ENCODE measurements around the gene LYZL6. TPM values are rescaled to one million over a fixed set of nuclear protein-coding genes. Genes with fewer than 3 reads are reported as not detected.

Gene LYZL6
- total and polyA plus RNA-seq, 2 of the 8 experiments (the other 6 are each of a cell fraction or from before 2014, with no cell fraction given) = not detected

DNA sequence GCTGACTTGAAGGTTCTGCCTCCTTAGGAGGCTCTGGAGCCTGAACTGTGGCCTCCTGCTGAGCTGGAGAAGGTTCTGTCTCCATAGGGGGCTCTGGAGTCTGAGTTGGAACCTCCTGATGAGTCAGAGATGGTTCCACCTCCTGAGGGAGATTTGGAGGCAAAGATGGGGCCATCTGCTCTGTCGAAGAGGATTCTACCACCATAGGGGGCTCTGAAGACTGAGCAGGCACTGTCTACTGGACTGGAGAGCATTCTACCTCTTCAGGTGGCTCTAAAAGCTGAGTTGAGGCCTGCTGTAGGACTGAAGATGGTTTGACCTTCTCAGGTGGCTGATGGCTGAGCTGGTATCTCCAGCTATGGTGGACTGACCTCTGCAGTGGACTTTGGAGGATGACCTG lies 29.2 kb downstream of the LYZL6 start:
- TF ChIP-seq HDAC2 (IDR thresholded peaks at IDR 0.05; ENCODE audit: borderline replicate concordance in 1 of 2, low read depth in 2 of 2, low read length in 2 of 2) = no peak
- no peak for TF ChIP-seq SP1 (IDR thresholded peaks at IDR 0.05; ENCODE audit: low read depth, low read length)
- no peak for TF ChIP-seq JUN (IDR thresholded peaks at IDR 0.05; ENCODE audit: low read depth, low read length)
- no peak overlapping the region for H3K27ac ChIP-seq (ENCODE audit: low read depth, low read length)
- no peak overlapping the region for H3K4me3 ChIP-seq (ENCODE audit: extremely low read depth in 1 of 4, insufficient read depth in 2 of 4, low read depth in 3 of 4, low read length in 4 of 4)
- H3K36me3 ChIP-seq (ENCODE audit: control insufficient read depth in 2 of 4, insufficient read depth in 4 of 4, low read length in 3 of 4) = no peaks in the 10 kb centered on the region; a peak in 1 of 8 replicates
- no peak for DNase-seq (ENCODE audit: low read depth in 1 of 2, low spot score in 2 of 2)
- no peak overlapping the region for H2AK5ac ChIP-seq (ENCODE audit: low read depth, low read length)
- H2AFZ ChIP-seq (ENCODE audit: low read length) = no peak overlapping the region
- H3K79me2 ChIP-seq (ENCODE audit: control insufficient read depth in 1 of 2, insufficient read depth in 2 of 2, low read length in 2 of 2) = no peaks in the 10 kb centered on the region; a peak in 1 of 4 replicates
- H2BK12ac ChIP-seq (ENCODE audit: low read depth, low read length) = no peak overlapping the region
- no peaks in the 10 kb centered on the region for H3K23me2 ChIP-seq (ENCODE audit: low read depth, low read length)
- no peak overlapping the region for H3K23ac ChIP-seq (ENCODE audit: insufficient read length)
- H2BK5ac ChIP-seq (ENCODE audit: low read depth, low read length) = no peak overlapping the region
- H3K4me1 ChIP-seq (replicated peaks in 1 of 4; ENCODE audit: control insufficient read depth in 3 of 4, insufficient read depth in 4 of 4, low read length in 3 of 4) = no peaks in the 10 kb centered on the region
- POLR2A ChIA-PET (ENCODE audit: partially characterized antibody) = no interaction called here
- H3K4me2 ChIP-seq (ENCODE audit: insufficient read depth in 1 of 2, low read depth in 2 of 2, low read length in 2 of 2) = no peak overlapping the region
- peaks cover 28 to 33% of the 10 kb centered on the region in 2 experiments for H3K9me3 ChIP-seq (ENCODE audit: insufficient read depth in 2 of 2, low read depth in 1 of 2, low read length in 1 of 2)
- CTCF ChIA-PET (ENCODE audit: partially characterized antibody) = interaction anchor here (0.5 to 1.3 kb wide), 5 partner anchors 10 to 215 kb away, joined by 3 to 5 read pairs (median 3); no protein-coding TSS in a partner anchor
- H2BK20ac ChIP-seq (ENCODE audit: low read length) = no peak overlapping the region
- H3K27me3 ChIP-seq (replicated peaks in 1 of 4; ENCODE audit: control insufficient read depth in 3 of 4, extremely low read depth in 1 of 4, insufficient read depth in 3 of 4, low read length in 3 of 4) = no peaks in the 10 kb centered on the region
- H3K79me1 ChIP-seq (ENCODE audit: low read depth, low read length) = no peaks in the 10 kb centered on the region
- no peak overlapping the region for H3K56ac ChIP-seq (replicated peaks; ENCODE audit: insufficient read length, low read depth, low read length)
- H3K18ac ChIP-seq (ENCODE audit: extremely low read depth, low read length) = no peak overlapping the region
- no peak overlapping the region for H4K91ac ChIP-seq (replicated peaks; ENCODE audit: insufficient read length, low read length)
- H4K20me1 ChIP-seq (replicated peaks in 1 of 2; ENCODE audit: control insufficient read depth in 1 of 2, insufficient read depth in 2 of 2, low read length in 2 of 2) = no peaks in the 10 kb centered on the region
- no peak overlapping the region for H4K5ac ChIP-seq (ENCODE audit: insufficient read length, low read depth, low read length)
- no peak overlapping the region for H3K14ac ChIP-seq (ENCODE audit: insufficient read length)
- H2BK15ac ChIP-seq (ENCODE audit: low read length) = no peak overlapping the region
- H3K4ac ChIP-seq (replicated peaks; ENCODE audit: insufficient read length, low read depth, low read length) = no peak overlapping the region
- H4K8ac ChIP-seq (ENCODE audit: extremely low read depth, insufficient read depth, low read length) = no peak overlapping the region
- no peak for FAIRE-seq
- H3K9ac ChIP-seq (replicated peaks in 1 of 4; ENCODE audit: extremely low read depth in 1 of 4, low read depth in 3 of 4, low read length in 3 of 4) = no peak overlapping the region
- no peak overlapping the region for H2BK120ac ChIP-seq (replicated peaks; ENCODE audit: low read depth, low read length)
- WGBS, 2 experiments (ENCODE audit: extremely low coverage in 1 of 2, insufficient coverage in 1 of 2, insufficient read length in 1 of 2, insufficient replicate concordance in 2 of 2, low coverage in 1 of 2, low lambda C conversion rate in 2 of 2, missing lambda C conversion rate in 1 of 2) = 100% methylated on average over 1 of the region's 1 CpG; no CpG with 5 or more reads in 1 of the 2 experiments
